Psoas muscle (tissue), 8 donors: Measurements from ENCODE around the gene IPPK. TPM values are rescaled to one million over a fixed set of nuclear protein-coding genes. Genes with fewer than 3 reads are reported as not detected.

ENCODE experiments used
- ATAC-seq, 4 donors: fragments of 200-7000 bp; cut with Tn5 transposase; one replicate each; pipeline ENCODE4 v1.9.1; 2020; ENCODE audit warnings: moderate library complexity in 3 of 4, mild to moderate bottlenecking in 2 of 4
- DNase-seq, 2 donors: peaks; one replicate each; pipeline ENCODE4 v3.0.0-alpha.2; 2020
- H3K27ac ChIP-seq: fragments of 200-600 bp; one replicate; pipeline ENCODE4 v1.8.0; 2022
- H3K27me3 ChIP-seq, 3 donors: fragments of 200-600 bp in 1 of 3; one replicate each; pipeline versions ENCODE4 v1.6.1 to v1.8.0; 2013 to 2022; ENCODE audit warnings: low read length in 2 of 3, mild to moderate bottlenecking in 2 of 3, moderate library complexity in 1 of 3; ENCODE audit not compliant: insufficient read depth in 3 of 3
- H3K36me3 ChIP-seq, 2 donors: fragments of 200-600 bp in 1 of 2; one replicate each; pipeline versions ENCODE4 v1.6.1 to v1.8.0; 2013 to 2022; ENCODE audit warnings: low read depth in 1 of 2, mild to moderate bottlenecking in 1 of 2, moderate library complexity in 1 of 2; ENCODE audit not compliant: insufficient read depth in 1 of 2
- H3K4me1 ChIP-seq: fragments of 200-600 bp; one replicate; pipeline ENCODE4 v1.8.0; 2022
- H3K4me3 ChIP-seq: fragments of 200-600 bp; one replicate; pipeline ENCODE4 v1.8.0; 2022; ENCODE audit warnings: mild to moderate bottlenecking
- H3K9me3 ChIP-seq: fragments of 200-600 bp; one replicate; pipeline ENCODE4 v1.8.0; 2022
- WGBS, 3 donors: extraction: QIAGEN DNeasy Blood & Tissue Kit; methylation state at CpG; one replicate each; pipeline versions ENCODE4 v1.1.6 to v1.1.7; 2013; 5-methylcytosine and 5-hydroxymethylcytosine counted together
- intact Hi-C, 2 donors: fragments of 100-400 bp; cut with DNase I; formaldehyde crosslinking; loops; one replicate each; pipeline versions ENCODE4 v1.11.0 to v1.14.2; 2022
- polyA plus RNA-seq, 3 donors: library from polyadenylated mRNA; stranded (reverse); fragments of 200-250 nt; gene quantifications; one replicate each; pipeline ENCODE4 v1.2.3, GENCODE V29; 2013
- total RNA-seq, 4 donors: library from RNA; stranded (reverse); fragmentation: NEBNext Ultra II Directional in 2 of 4; extraction: Animal tissue kit (Norgen Biotek cat#: 25700) in 2 of 4; gene quantifications; one replicate each; pipeline versions ENCODE4 v1.2.1 to v1.2.4, GENCODE V29; 2021 to 2023
- TF ChIP-seq, protein P1 (sequence below): fragments of 200-600 bp; IDR thresholded peaks from one replicate; pipeline ENCODE4 v1.8.0; 2022; ENCODE audit warnings: antibody characterized with exemption
- donor health status: healthy with polysubstance abuse.
- donor health status: DM: no; HTN: no; CAD: no; lungs with moderate emphysema.
- donor health status: Bipolar disorder and iron deficiency.
- donor health status: healthy.
- donor health status: DM: yes; HTN: yes; CAD: no.
- donor health status: DM: no; HTN: no; CAD: no.
- donor health status: DM: no; HTN: no; CAD: no.
- donor health status: DM: yes; HTN: yes; CAD: no.

IPPK gene
- total and polyA plus RNA-seq, 7 donors: 3.9 to 10.5 (median 8.5) TPM

DNA sequence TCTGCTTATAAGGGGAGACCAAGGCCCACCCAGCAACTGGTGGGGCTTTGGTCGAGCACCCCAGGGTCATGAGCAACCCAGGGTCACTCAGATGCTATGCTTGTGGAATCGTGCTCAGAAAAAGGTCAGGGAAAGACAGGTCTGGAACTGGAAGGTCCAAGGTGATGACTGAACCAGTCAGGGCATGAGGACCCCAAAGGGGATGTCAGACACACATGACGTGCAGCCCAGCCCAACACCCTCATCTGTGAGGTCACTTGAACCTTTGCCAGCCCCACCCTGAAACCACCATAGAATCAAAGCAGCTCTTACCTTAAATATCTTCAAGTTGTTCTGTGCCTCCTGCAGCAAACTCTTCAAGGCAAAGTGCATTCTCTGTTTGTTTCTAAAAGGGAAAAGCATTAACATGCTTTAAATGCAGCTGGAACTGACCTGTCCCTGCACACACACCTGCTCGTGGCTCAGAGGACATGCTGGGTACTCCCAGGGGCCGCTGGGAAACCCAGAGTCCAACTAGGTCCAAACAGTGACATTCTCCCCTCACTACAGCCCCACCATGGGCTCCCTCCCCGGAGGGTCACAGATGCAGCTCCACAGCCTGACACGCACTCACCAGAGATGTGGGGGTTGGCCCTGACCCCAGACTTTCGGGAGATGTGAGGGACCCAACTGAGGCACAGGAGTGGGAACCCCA lies 29.4 kb downstream of the IPPK start:
- Histone ChIP-seq H3K9me3 (no peaks in the 10 kb centered on the region), H3K4me3 (no peak overlapping the region), H3K36me3 (peaks cover 6 to 98% of the 10 kb centered on the region in 2 donors), H3K27ac (no peak overlapping the region), H3K4me1 (no peaks in the 10 kb centered on the region), H3K27me3 (no peaks in the 10 kb centered on the region)
- 87 to 91% (median 90%) methylated on average over 8 of the region's 8 CpGs for WGBS, 3 donors
- intact Hi-C loops: no loop called here
- DNase-seq: no peak
- ATAC-seq: no peak
- TF ChIP-seq, protein P1, sequence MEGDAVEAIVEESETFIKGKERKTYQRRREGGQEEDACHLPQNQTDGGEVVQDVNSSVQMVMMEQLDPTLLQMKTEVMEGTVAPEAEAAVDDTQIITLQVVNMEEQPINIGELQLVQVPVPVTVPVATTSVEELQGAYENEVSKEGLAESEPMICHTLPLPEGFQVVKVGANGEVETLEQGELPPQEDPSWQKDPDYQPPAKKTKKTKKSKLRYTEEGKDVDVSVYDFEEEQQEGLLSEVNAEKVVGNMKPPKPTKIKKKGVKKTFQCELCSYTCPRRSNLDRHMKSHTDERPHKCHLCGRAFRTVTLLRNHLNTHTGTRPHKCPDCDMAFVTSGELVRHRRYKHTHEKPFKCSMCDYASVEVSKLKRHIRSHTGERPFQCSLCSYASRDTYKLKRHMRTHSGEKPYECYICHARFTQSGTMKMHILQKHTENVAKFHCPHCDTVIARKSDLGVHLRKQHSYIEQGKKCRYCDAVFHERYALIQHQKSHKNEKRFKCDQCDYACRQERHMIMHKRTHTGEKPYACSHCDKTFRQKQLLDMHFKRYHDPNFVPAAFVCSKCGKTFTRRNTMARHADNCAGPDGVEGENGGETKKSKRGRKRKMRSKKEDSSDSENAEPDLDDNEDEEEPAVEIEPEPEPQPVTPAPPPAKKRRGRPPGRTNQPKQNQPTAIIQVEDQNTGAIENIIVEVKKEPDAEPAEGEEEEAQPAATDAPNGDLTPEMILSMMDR: no peak

DNA sequence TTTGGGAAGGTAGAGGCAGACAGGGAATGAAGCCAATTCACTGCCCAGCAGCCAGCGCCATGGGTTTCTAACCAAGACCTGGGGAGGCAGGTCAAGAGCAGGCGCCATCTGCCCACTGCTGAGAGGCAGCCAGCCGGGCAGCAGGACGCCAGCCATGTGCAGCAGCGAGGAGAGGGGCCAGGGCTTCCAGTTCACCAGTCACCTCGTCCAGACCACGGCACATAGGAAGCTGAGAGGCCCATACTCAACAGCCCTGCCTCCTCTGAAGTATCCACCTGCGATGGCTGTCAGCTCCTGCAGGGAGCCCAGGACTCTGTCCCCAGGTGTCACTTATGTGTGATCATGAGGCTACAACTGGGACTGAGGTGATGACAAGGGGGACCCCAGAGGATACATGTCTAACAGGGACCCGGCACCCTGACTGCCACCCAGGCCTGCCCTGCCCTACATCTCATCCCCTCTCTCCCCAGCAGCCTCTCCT lies 30.1 kb downstream of the IPPK start:
- 88 to 92% (median 89%) methylated on average over 9 of the region's 9 CpGs for WGBS, 3 donors

GRCh38 chr9:92639124-92639523 lies 30.8 kb downstream of the IPPK start:
- 90 to 96% (median 96%) methylated on average over 7 of the region's 7 CpGs for WGBS, 3 donors
- ATAC-seq (no peak), DNase-seq (no peak)
- intact Hi-C loops: loop anchor here (5.0 to 10.0 kb wide), 4 partner anchors 312 to 502 kb away; partner anchors contain the start of genes CENPP (in 2 of the 2) and NOL8 (in 2 of the 2)
- Histone ChIP-seq H3K4me1 (peaks cover 7% of the 10 kb centered on the region), H3K4me3 (no peak overlapping the region), H3K27me3 (no peaks in the 10 kb centered on the region), H3K9me3 (no peaks in the 10 kb centered on the region), H3K36me3 (peaks cover 4 to 96% of the 10 kb centered on the region in 2 donors), H3K27ac (no peak overlapping the region)
- TF ChIP-seq, protein P1: no peak

More for the DNA sequence above, 30.1 kb downstream of the IPPK start:
- Histone ChIP-seq H3K27me3 (no peaks in the 10 kb centered on the region), H3K4me1 (peaks cover under 1% of the 10 kb centered on the region), H3K9me3 (no peaks in the 10 kb centered on the region), H3K36me3 (peaks cover 4 to 98% of the 10 kb centered on the region in 2 donors), H3K27ac (no peak overlapping the region), H3K4me3 (no peak overlapping the region)
- DNase-seq (no peak), ATAC-seq (no peak)
- TF ChIP-seq, protein P1: no peak
- intact Hi-C loops: loop anchor here (5.0 to 10.0 kb wide), 4 partner anchors 313 to 503 kb away; partner anchors contain the start of genes CENPP (in 2 of the 2) and NOL8 (in 2 of the 2)

GRCh38 chr9:92638621-92639101 lies 31.3 kb downstream of the IPPK start:
- H3K4me1 ChIP-seq: peaks cover 7% of the 10 kb centered on the region
- H3K27me3 ChIP-seq: no peaks in the 10 kb centered on the region
- H3K9me3 ChIP-seq: no peaks in the 10 kb centered on the region
- H3K4me3 ChIP-seq: no peak overlapping the region
- WGBS, 3 donors: 78 to 88% (median 81%) methylated on average over 5 of the region's 5 CpGs
- no peak overlapping the region for H3K27ac ChIP-seq
- H3K36me3 ChIP-seq: peaks cover 4 to 96% of the 10 kb centered on the region in 2 donors
- ATAC-seq (no peak), DNase-seq (no peak)
- intact Hi-C loops: loop anchor here (5.0 to 10.0 kb wide), 4 partner anchors 311 to 501 kb away; partner anchors contain the start of genes CENPP (in 2 of the 2) and NOL8 (in 2 of the 2)
- TF ChIP-seq, protein P1: no peak
